ENCODE data around the gene SMIM12. TPM values are rescaled to one million over a fixed set of nuclear protein-coding genes. Genes with fewer than 3 reads are reported as not detected.

Gene SMIM12
- total RNA-seq, 1 donor from 2014 or later, result 36.2 TPM

- ATAC-seq (no peak), DNase-seq (ENCODE audit: low spot score) (no peak)
- intact Hi-C loops (cut with DNase I), result no loop called here
Observed at GRCh38 chr1:34879230-34879629, 19.7 kb upstream of the SMIM12 start.

GRCh38 chr1:34876406-34876805, 16.9 kb upstream of the SMIM12 start:
- DNase-seq (ENCODE audit: low spot score), result no peak
- intact Hi-C loops (cut with DNase I), result no loop called here
- ATAC-seq, result no peak

- ATAC-seq (no peak), DNase-seq (ENCODE audit: low spot score) (no peak)
- intact Hi-C loops (cut with DNase I), result no loop called here
Observed at GRCh38 chr1:34874296-34874952, 14.9 kb upstream of the SMIM12 start.

- intact Hi-C loops (cut with DNase I), result no loop called here
- ATAC-seq (no peak), DNase-seq (ENCODE audit: low spot score) (no peak)
Observed at GRCh38 chr1:34872133-34872503, 12.6 kb upstream of the SMIM12 start.

- intact Hi-C loops (cut with DNase I), result no loop called here
Observed at GRCh38 chr1:34871443-34872132, 12.0 kb upstream of the SMIM12 start.

GRCh38 chr1:34870395-34870794, 10.8 kb upstream of the SMIM12 start:
- no peak for DNase-seq (ENCODE audit: low spot score)
- intact Hi-C loops (cut with DNase I), result no loop called here
- ATAC-seq, result no peak

More at GRCh38 chr1:34871443-34872132, 12.0 kb upstream of the SMIM12 start:
- ATAC-seq, result no peak
- DNase-seq (ENCODE audit: low spot score), result no peak

- intact Hi-C loops (cut with DNase I), result loop anchor here (5.0 kb wide), 1 partner anchor 82 kb away; no protein-coding TSS in a partner anchor
- DNase-seq (ENCODE audit: low spot score), result no peak
Observed at GRCh38 chr1:34869760-34870159, 10.2 kb upstream of the SMIM12 start.

GRCh38 chr1:34868230-34869049, 8.9 kb upstream of the SMIM12 start:
- ATAC-seq, result no peak
- no peak for DNase-seq (ENCODE audit: low spot score)
- intact Hi-C loops (cut with DNase I), result loop anchor here (5.0 kb wide), 1 partner anchor 81 kb away; no protein-coding TSS in a partner anchor

More at GRCh38 chr1:34869760-34870159, 10.2 kb upstream of the SMIM12 start:
- no peak for ATAC-seq

GRCh38 chr1:34867415-34867814, 7.9 kb upstream of the SMIM12 start:
- ATAC-seq, result peak; percentile 9
- no peak for DNase-seq (ENCODE audit: low spot score)
- intact Hi-C loops (cut with DNase I), result loop anchor here (5.0 kb wide), 1 partner anchor 80 kb away; no protein-coding TSS in a partner anchor

- DNase-seq (ENCODE audit: low spot score) (peak; percentile 37), ATAC-seq (no peak)
- intact Hi-C loops (cut with DNase I), result loop anchor here (5.0 kb wide), 1 partner anchor 79 kb away; no protein-coding TSS in a partner anchor
Observed at GRCh38 chr1:34866762-34867109, 7.2 kb upstream of the SMIM12 start.

GRCh38 chr1:34865981-34866761, 6.6 kb upstream of the SMIM12 start:
- DNase-seq (ENCODE audit: low spot score) (peak; percentile 93), ATAC-seq (peak; percentile 86)
- intact Hi-C loops (cut with DNase I), result loop anchor here (5.0 kb wide), 1 partner anchor 79 kb away; no protein-coding TSS in a partner anchor

- no peak for ATAC-seq
- DNase-seq (ENCODE audit: low spot score), result peak; percentile 57
- intact Hi-C loops (cut with DNase I), result loop anchor here (5.0 kb wide), 1 partner anchor 78 kb away; no protein-coding TSS in a partner anchor
Observed at GRCh38 chr1:34865573-34865972, 6.0 kb upstream of the SMIM12 start.

- intact Hi-C loops (cut with DNase I), result loop anchor here (5.0 kb wide), 1 partner anchor 77 kb away; no protein-coding TSS in a partner anchor
- no peak for ATAC-seq
Observed at GRCh38 chr1:34864759-34865158, 5.2 kb upstream of the SMIM12 start.

GRCh38 chr1:34863501-34863900, 4.0 kb upstream of the SMIM12 start:
- ATAC-seq (no peak), DNase-seq (ENCODE audit: low spot score) (no peak)
- intact Hi-C loops (cut with DNase I), result no loop called here

More at GRCh38 chr1:34864759-34865158, 5.2 kb upstream of the SMIM12 start:
- peak; percentile 8 for DNase-seq (ENCODE audit: low spot score)

GRCh38 chr1:34858901-34859445, 576 bp downstream of the SMIM12 start:
- peak; percentile 60 for DNase-seq (ENCODE audit: low spot score)
- intact Hi-C loops (cut with DNase I), result no loop called here
- peak; percentile 34 for ATAC-seq

GRCh38 chr1:34856697-34857096, 2.9 kb downstream of the SMIM12 start:
- ATAC-seq (no peak), DNase-seq (ENCODE audit: low spot score) (no peak)
- intact Hi-C loops (cut with DNase I), result no loop called here

GRCh38 chr1:34852677-34853217, 6.8 kb downstream of the SMIM12 start:
- peak; percentile 86 for DNase-seq (ENCODE audit: low spot score)
- peak; percentile 94 for ATAC-seq
- intact Hi-C loops (cut with DNase I), result no loop called here

Measured in sciatic nerve (tissue), 2 donors.